PC-9 (cell line): ENCODE results near the gene CCDC192. TPM values are rescaled to one million over a fixed set of nuclear protein-coding genes. Genes with fewer than 3 reads are reported as not detected.

ENCODE experiments used
- BruUV-seq: library from RNA; stranded (reverse); fragments of 400-500 nt; replicated peaks from 2 replicates; lab custom pipeline; 2021; lab: Mats Ljungman, UMichigan
- CTCF ChIA-PET: fragments of 300-600 bp; sonication (Branson Sonifier 250); formaldehyde crosslinking; loops from one replicate; lab custom pipeline; 2022; ENCODE audit warnings: antibody characterized with exemption; lab: Charles Lee
- POLR2A ChIA-PET: fragments of 300-600 bp; sonication (Branson Sonifier 250); formaldehyde crosslinking; loops from one replicate; lab custom pipeline; 2022; ENCODE audit warnings: antibody characterized with exemption; ENCODE audit not compliant: unreplicated experiment; lab: Charles Lee
- DNase-seq, 2 experiments: peaks; one replicate each; pipeline versions ENCODE4 v3.0.0 to v3.0.0-alpha.2; 2015 to 2022; ENCODE audit warnings: mixed read lengths in 1 of 2
- H2AFZ ChIP-seq: fragments of 200-600 bp; sonication (generic); 2 replicates; pipeline ENCODE4 v1.8.1; 2017; ENCODE audit warnings: antibody characterized with exemption
- H3F3A ChIP-seq: fragments of 200-600 bp; sonication (generic); 2 replicates; pipeline ENCODE4 v1.8.1; 2017; ENCODE audit warnings: antibody characterized with exemption, mild to moderate bottlenecking, low read depth; ENCODE audit not compliant: insufficient read depth
- H3K27ac ChIP-seq: fragments of 200-600 bp; sonication (generic); 2 replicates; pipeline ENCODE4 v1.6.1; 2016; ENCODE audit warnings: mixed run types
- H3K27me3 ChIP-seq: fragments of 200-600 bp; sonication (generic); 2 replicates; pipeline ENCODE4 v1.6.1; 2016; ENCODE audit warnings: low read depth, mixed run types; ENCODE audit not compliant: insufficient read depth
- H3K36me3 ChIP-seq: fragments of 200-600 bp; sonication (generic); 2 replicates; pipeline ENCODE4 v1.6.1; 2016; ENCODE audit warnings: low read depth, mixed run types
- H3K4me1 ChIP-seq: fragments of 200-600 bp; sonication (generic); replicated peaks from 2 replicates; pipeline ENCODE4 v1.6.1; 2016; ENCODE audit warnings: mixed run types; ENCODE audit not compliant: insufficient read depth
- H3K4me2 ChIP-seq: fragments of 200-600 bp; sonication (generic); 2 replicates; pipeline ENCODE4 v1.6.1; 2017; ENCODE audit warnings: mixed run types
- H3K4me3 ChIP-seq: fragments of 200-600 bp; sonication (generic); 2 replicates; pipeline ENCODE4 v1.6.1; 2016; ENCODE audit warnings: mixed run types
- H3K79me2 ChIP-seq: fragments of 200-600 bp; sonication (generic); 2 replicates; pipeline ENCODE4 v1.6.1; 2017; ENCODE audit warnings: low read depth, mixed run types
- H3K9me2 ChIP-seq: fragments of 200-600 bp; sonication (generic); 2 replicates; pipeline ENCODE4 v1.8.1; 2017; ENCODE audit warnings: mild to moderate bottlenecking; ENCODE audit not compliant: insufficient read depth
- H3K9me3 ChIP-seq: fragments of 200-600 bp; sonication (generic); 2 replicates; pipeline ENCODE4 v1.8.1; 2016; ENCODE audit warnings: low read depth; ENCODE audit not compliant: insufficient read depth
- H4K20me1 ChIP-seq: fragments of 200-600 bp; sonication (generic); 2 replicates; pipeline ENCODE4 v1.8.1; 2017; ENCODE audit not compliant: insufficient read depth
- CTCF ChIP-seq: fragments of 200-600 bp; sonication (generic); conservative IDR thresholded peaks from 2 replicates; pipeline ENCODE4 v1.6.1; 2017; ENCODE audit warnings: mixed run types, antibody characterized with exemption, mild to moderate bottlenecking, moderate library complexity
- EZH2 ChIP-seq: fragments of 200-600 bp; sonication (generic); IDR thresholded peaks from 2 replicates; pipeline ENCODE4 v1.8.0; 2017; ENCODE audit warnings: antibody characterized with exemption, low read depth
- intact Hi-C: fragments of 100-400 bp; cut with micrococcal nuclease; formaldehyde crosslinking; loops from one replicate; pipeline ENCODE4 v1.10.0; 2022; ENCODE audit not compliant: unreplicated experiment
- total RNA-seq: library from RNA; stranded (reverse); gene quantifications from 2 replicates; pipeline ENCODE4 v1.2.3, GENCODE V29; 2021

The CCDC192 gene
- total RNA-seq, 1 experiment from 2014 or later, result not detected

- Histone ChIP-seq H4K20me1 (no peaks in the 10 kb centered on the region), H3F3A (no peaks in the 10 kb centered on the region), H3K9me2 (no peaks in the 10 kb centered on the region), H3K4me2 (no peak overlapping the region), H3K9me3 (no peaks in the 10 kb centered on the region), H3K4me3 (no peak overlapping the region), H2AFZ (no peak overlapping the region), H3K4me1 (no peaks in the 10 kb centered on the region), H3K79me2 (no peaks in the 10 kb centered on the region), H3K27ac (no peak overlapping the region), H3K36me3 (no peaks in the 10 kb centered on the region), H3K27me3 (no peaks in the 10 kb centered on the region)
- ChIA-PET POLR2A (no interaction called here), CTCF (no interaction called here)
- BruUV-seq, result no TSS peak
- intact Hi-C loops, result no loop called here
- TF ChIP-seq CTCF (no peak), EZH2 (no peak)
- DNase-seq, result no peak
Observed at GRCh38 chr5:127799293-127799905, 96.2 kb downstream of the CCDC192 start.

- TF ChIP-seq CTCF (no peak), EZH2 (no peak)
Observed at GRCh38 chr5:127801751-127802476, 98.7 kb downstream of the CCDC192 start.

GRCh38 chr5:127802477-127802865, 99.3 kb downstream of the CCDC192 start:
- CTCF ChIA-PET, result no interaction called here
- POLR2A ChIA-PET, result no interaction called here
- H3K27ac ChIP-seq, result no peak overlapping the region
- H3K36me3 ChIP-seq, result no peaks in the 10 kb centered on the region
- no TSS peak for BruUV-seq
- no peaks in the 10 kb centered on the region for H4K20me1 ChIP-seq
- no peaks in the 10 kb centered on the region for H3F3A ChIP-seq
- no peak overlapping the region for H3K4me2 ChIP-seq
- TF ChIP-seq EZH2 (no peak), CTCF (no peak)
- no peaks in the 10 kb centered on the region for H3K9me2 ChIP-seq
- H3K4me1 ChIP-seq, result no peaks in the 10 kb centered on the region
- H3K4me3 ChIP-seq, result no peak overlapping the region
- no peaks in the 10 kb centered on the region for H3K27me3 ChIP-seq
- intact Hi-C loops, result no loop called here
- no peak overlapping the region for H2AFZ ChIP-seq
- DNase-seq, result no peak
- no peaks in the 10 kb centered on the region for H3K79me2 ChIP-seq
- H3K9me3 ChIP-seq, result no peaks in the 10 kb centered on the region

More at GRCh38 chr5:127801751-127802476, 98.7 kb downstream of the CCDC192 start:
- Histone ChIP-seq H3K9me2 (no peaks in the 10 kb centered on the region), H3K27me3 (no peaks in the 10 kb centered on the region), H3F3A (no peaks in the 10 kb centered on the region), H2AFZ (no peak overlapping the region), H4K20me1 (no peaks in the 10 kb centered on the region), H3K27ac (no peak overlapping the region), H3K4me1 (no peaks in the 10 kb centered on the region), H3K36me3 (no peaks in the 10 kb centered on the region), H3K79me2 (no peaks in the 10 kb centered on the region), H3K9me3 (no peaks in the 10 kb centered on the region), H3K4me3 (no peak overlapping the region), H3K4me2 (no peak overlapping the region)
- POLR2A ChIA-PET, result no interaction called here
- intact Hi-C loops, result no loop called here
- CTCF ChIA-PET, result no interaction called here
- BruUV-seq, result no TSS peak
- DNase-seq, result peak in 1 of 2 experiments; percentile 40
